Right forelimb (tissue), 1 donor: ENCODE data around the gene PSMD3.
"Not testable (repeated sequence)": the region's sequence is repeated elsewhere in the genome, so short reads cannot be mapped to it uniquely, and the experiment has no call there.

Source experiments
- DNase-seq: peaks from one replicate; pipeline ENCODE4 v3.0.0-alpha.2; 2018

PSMD3 gene

GRCh38 chr17:39999067-39999466, 18.5 kb downstream of the PSMD3 start:
- no peak for DNase-seq

- DNase-seq = no peak
Measured at GRCh38 chr17:40000161-40000560, 19.6 kb downstream of the PSMD3 start.

GRCh38 chr17:40001335-40001734, 20.7 kb downstream of the PSMD3 start:
- not testable (repeated sequence) for DNase-seq

- DNase-seq = no peak
Measured at GRCh38 chr17:40004072-40004471, 23.5 kb downstream of the PSMD3 start.

GRCh38 chr17:40004712-40005111, 24.1 kb downstream of the PSMD3 start:
- no peak for DNase-seq

- no peak for DNase-seq
Measured at GRCh38 chr17:40005520-40005919, 24.9 kb downstream of the PSMD3 start.

- not testable (repeated sequence) for DNase-seq
Measured at GRCh38 chr17:40010946-40011500, 30.4 kb downstream of the PSMD3 start.

- not testable (repeated sequence) for DNase-seq
Measured at GRCh38 chr17:40012017-40012647, 31.5 kb downstream of the PSMD3 start.

GRCh38 chr17:40014375-40014980, 33.9 kb downstream of the PSMD3 start:
- DNase-seq = no peak

- DNase-seq = peak; percentile 53
Measured at GRCh38 chr17:40015005-40015997, 34.7 kb downstream of the PSMD3 start, which contains the start of gene CSF3. CSF3 (plus strand) TSS chr17:40015440; CDS start chr17:40015475, 35 bp downstream.

- no peak for DNase-seq
Measured at GRCh38 chr17:40015998-40016985, 35.7 kb downstream of the PSMD3 start.

- DNase-seq = peak; percentile 53
Measured at GRCh38 chr17:40017422-40018080, 36.9 kb downstream of the PSMD3 start.

- peak; percentile 83 for DNase-seq
Measured at GRCh38 chr17:40018211-40019121, 37.9 kb downstream of the PSMD3 start.

- no peak for DNase-seq
Measured at GRCh38 chr17:40019140-40019991, 38.8 kb downstream of the PSMD3 start.

GRCh38 chr17:40020146-40020545, 39.5 kb downstream of the PSMD3 start:
- no peak for DNase-seq

GRCh38 chr17:40021451-40021971, 40.9 kb downstream of the PSMD3 start:
- DNase-seq = no peak

GRCh38 chr17:40022497-40022896, 41.9 kb downstream of the PSMD3 start:
- no peak for DNase-seq

GRCh38 chr17:40022961-40023541, 42.4 kb downstream of the PSMD3 start:
- no peak for DNase-seq
